ENCODE measurements around the gene CYP17A1.
"Not testable (repeated sequence)": the region's sequence is repeated elsewhere in the genome, so short reads cannot be mapped to it uniquely, and the experiment has no call there.

The CYP17A1 gene

GRCh38 chr10:102835007-102835482, 2.2 kb downstream of the CYP17A1 start:
- DNase-seq, result peak; percentile 10

- DNase-seq, result no peak
Measured at GRCh38 chr10:102834143-102834542, 3.1 kb downstream of the CYP17A1 start.

- DNase-seq, result no peak
Measured at GRCh38 chr10:102832987-102833386, 4.2 kb downstream of the CYP17A1 start.

GRCh38 chr10:102832248-102832647, 5.0 kb downstream of the CYP17A1 start:
- DNase-seq, result no peak

- no peak for DNase-seq
Measured at GRCh38 chr10:102831322-102832071, 5.7 kb downstream of the CYP17A1 start.

GRCh38 chr10:102827597-102827975, 9.6 kb downstream of the CYP17A1 start:
- no peak for DNase-seq

- no peak for DNase-seq
Measured at GRCh38 chr10:102826148-102826796, 10.9 kb downstream of the CYP17A1 start.

GRCh38 chr10:102824664-102825063, 12.5 kb downstream of the CYP17A1 start:
- no peak for DNase-seq

- no peak for DNase-seq
Measured at GRCh38 chr10:102822222-102822621, 15.0 kb downstream of the CYP17A1 start.

GRCh38 chr10:102820008-102820407, 17.2 kb downstream of the CYP17A1 start:
- DNase-seq, result not testable (repeated sequence)

- DNase-seq, result no peak
Measured at GRCh38 chr10:102819054-102819453, 18.2 kb downstream of the CYP17A1 start.

- DNase-seq, result no peak
Measured at GRCh38 chr10:102817175-102817574, 20.0 kb downstream of the CYP17A1 start.

- DNase-seq, result no peak
Measured at GRCh38 chr10:102815790-102816549, 21.2 kb downstream of the CYP17A1 start.

GRCh38 chr10:102814873-102815661, 22.1 kb downstream of the CYP17A1 start:
- no peak for DNase-seq

- DNase-seq, result no peak
Measured at GRCh38 chr10:102814453-102814871, 22.8 kb downstream of the CYP17A1 start.

GRCh38 chr10:102813734-102814452, 23.3 kb downstream of the CYP17A1 start:
- DNase-seq, result no peak

- no peak for DNase-seq
Measured at GRCh38 chr10:102813017-102813541, 24.1 kb downstream of the CYP17A1 start.

GRCh38 chr10:102812231-102812876, 24.9 kb downstream of the CYP17A1 start:
- DNase-seq, result no peak

GRCh38 chr10:102811346-102811745, 25.9 kb downstream of the CYP17A1 start:
- DNase-seq, result no peak

- DNase-seq, result no peak
Measured at GRCh38 chr10:102808380-102808779, 28.8 kb downstream of the CYP17A1 start.

GRCh38 chr10:102804382-102805055, 32.7 kb downstream of the CYP17A1 start:
- no peak for DNase-seq
